ENCODE results near the gene CPXM1. TPM values are rescaled to one million over a fixed set of nuclear protein-coding genes. Genes with fewer than 3 reads are reported as not detected.

The CPXM1 gene
- total RNA-seq, 1 donor from 2014 or later, result 9.8 TPM

DNA sequence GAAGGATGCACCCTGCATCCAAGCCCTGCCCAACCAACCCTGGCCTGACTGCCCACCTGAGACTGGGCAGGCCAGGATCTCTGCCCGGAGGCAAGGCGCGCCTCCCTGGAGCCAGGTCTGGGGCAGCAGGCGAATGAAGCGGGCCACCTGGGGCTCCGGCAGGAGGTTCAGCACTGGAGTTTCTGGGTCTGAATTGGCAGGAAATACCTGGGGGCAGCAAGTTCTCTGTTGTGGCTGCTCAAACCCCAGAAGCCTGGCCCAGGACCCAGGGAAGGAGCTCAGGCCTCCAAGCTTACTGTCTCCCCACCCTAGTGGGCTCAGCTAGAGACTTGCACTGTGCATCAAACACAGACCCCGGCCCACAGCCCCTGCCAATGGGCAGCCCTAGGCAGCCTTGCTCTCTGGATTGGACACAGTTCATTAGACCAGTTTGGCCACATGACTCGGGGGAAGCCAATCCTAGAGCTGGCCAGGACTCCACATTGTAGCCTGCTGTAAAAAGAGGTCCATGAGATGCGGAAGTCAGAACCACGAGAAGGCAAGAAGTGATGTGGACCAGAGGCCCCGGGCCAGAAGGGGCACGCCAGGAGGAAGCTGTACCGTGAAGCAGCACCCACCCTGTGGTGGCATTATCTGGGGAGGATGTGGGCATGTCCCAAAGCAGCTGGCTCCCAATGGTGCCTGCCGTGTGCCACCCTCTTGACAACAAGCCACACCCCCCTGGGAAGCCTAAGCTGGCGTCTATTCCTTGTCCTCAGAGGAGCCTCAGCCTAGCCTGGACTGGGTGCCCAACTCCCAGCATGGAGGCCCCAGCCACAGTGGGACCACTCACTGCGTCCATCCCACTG is 3.1 kb downstream of the CPXM1 start:
- TF ChIP-seq, protein P1, sequence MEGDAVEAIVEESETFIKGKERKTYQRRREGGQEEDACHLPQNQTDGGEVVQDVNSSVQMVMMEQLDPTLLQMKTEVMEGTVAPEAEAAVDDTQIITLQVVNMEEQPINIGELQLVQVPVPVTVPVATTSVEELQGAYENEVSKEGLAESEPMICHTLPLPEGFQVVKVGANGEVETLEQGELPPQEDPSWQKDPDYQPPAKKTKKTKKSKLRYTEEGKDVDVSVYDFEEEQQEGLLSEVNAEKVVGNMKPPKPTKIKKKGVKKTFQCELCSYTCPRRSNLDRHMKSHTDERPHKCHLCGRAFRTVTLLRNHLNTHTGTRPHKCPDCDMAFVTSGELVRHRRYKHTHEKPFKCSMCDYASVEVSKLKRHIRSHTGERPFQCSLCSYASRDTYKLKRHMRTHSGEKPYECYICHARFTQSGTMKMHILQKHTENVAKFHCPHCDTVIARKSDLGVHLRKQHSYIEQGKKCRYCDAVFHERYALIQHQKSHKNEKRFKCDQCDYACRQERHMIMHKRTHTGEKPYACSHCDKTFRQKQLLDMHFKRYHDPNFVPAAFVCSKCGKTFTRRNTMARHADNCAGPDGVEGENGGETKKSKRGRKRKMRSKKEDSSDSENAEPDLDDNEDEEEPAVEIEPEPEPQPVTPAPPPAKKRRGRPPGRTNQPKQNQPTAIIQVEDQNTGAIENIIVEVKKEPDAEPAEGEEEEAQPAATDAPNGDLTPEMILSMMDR (IDR thresholded peaks at IDR 0.05), result no peak
- DNase-seq (no peak), ATAC-seq (ENCODE audit: low read depth) (no peak)
- intact Hi-C loops (cut with micrococcal nuclease), result no loop called here
- no peaks in the 10 kb centered on the region for H3K36me3 Mint-ChIP-seq (ENCODE audit: low read depth)
- no peak overlapping the region for H3K27ac Mint-ChIP-seq
- H3K9me3 Mint-ChIP-seq, result no peaks in the 10 kb centered on the region
- peaks cover 39% of the 10 kb centered on the region for H3K27me3 Mint-ChIP-seq
- POLR2A ChIA-PET, result no interaction called here
- peaks cover 31% of the 10 kb centered on the region for H3K4me1 Mint-ChIP-seq
- CTCF ChIA-PET, result no interaction called here
- H3K4me3 Mint-ChIP-seq, result peak overlapping the region; percentile 28

DNA sequence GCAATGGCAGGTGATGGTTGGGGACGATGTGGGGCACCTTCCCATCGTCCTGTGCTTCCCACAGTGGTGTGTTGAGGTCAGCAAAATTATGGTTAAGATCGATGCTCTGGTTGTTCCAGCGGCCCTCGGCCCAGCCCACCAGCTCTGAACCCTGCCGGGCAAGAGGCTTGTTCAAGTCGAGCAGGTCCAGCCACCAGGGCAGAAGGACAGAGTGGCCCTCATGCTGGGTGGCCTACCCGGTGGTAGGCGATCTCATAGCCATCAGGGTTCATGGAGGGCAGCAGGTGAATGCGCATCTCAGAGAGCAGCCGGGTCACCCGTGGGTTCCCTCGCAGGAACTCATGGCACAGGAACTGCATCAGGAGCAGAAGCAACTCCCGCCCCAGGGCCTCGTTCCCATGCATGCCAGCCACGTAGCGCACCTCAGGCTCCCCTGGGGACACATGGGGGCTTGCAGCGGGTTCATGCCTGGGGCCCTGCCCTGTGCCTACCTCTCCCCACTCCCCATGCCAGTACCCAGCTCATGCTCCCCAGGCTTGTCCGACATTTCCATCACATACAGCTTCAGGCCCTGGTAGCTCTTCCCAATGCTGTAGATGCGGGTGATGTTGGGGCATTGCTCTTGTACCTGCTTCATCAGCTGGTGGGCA is 4.3 kb downstream of the CPXM1 start:
- ChIA-PET CTCF (no interaction called here), POLR2A (no interaction called here)
- Mint-ChIP-seq H3K4me1 (peaks cover 25% of the 10 kb centered on the region), H3K27me3 (peaks cover 36% of the 10 kb centered on the region), H3K4me3 (no peak overlapping the region), H3K27ac (no peak overlapping the region), H3K36me3 (ENCODE audit: low read depth) (no peaks in the 10 kb centered on the region), H3K9me3 (no peaks in the 10 kb centered on the region)
- TF ChIP-seq, protein P1 (IDR thresholded peaks at IDR 0.05), result no peak
- DNase-seq (no peak), ATAC-seq (ENCODE audit: low read depth) (no peak)
- intact Hi-C loops (cut with micrococcal nuclease), result no loop called here

DNA sequence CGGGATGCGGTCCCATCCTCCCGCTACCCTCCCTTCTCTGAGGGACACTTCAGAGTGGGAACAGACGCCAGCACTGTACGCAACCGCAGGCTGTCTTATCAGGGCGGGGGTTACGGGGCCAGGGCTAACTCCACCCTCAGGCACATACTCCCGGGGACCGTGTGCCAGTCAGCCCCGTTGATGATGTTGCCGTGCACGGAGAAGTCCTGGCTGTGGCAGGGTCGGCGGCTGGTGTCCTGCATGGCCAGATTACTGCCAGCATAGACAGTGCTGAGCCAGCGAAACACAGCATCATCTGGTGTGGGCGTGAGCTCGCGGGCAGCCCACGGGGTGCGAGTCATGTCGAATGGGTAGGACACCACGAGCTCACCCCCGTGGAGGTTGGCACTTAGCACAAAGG is 5.0 kb downstream of the CPXM1 start:
- DNase-seq (no peak), ATAC-seq (ENCODE audit: low read depth) (no peak)
- intact Hi-C loops (cut with micrococcal nuclease), result no loop called here
- ChIA-PET CTCF (no interaction called here), POLR2A (no interaction called here)
- peaks cover 19% of the 10 kb centered on the region for H3K4me1 Mint-ChIP-seq
- no peak overlapping the region for H3K27ac Mint-ChIP-seq
- H3K27me3 Mint-ChIP-seq, result peaks cover 31% of the 10 kb centered on the region
- TF ChIP-seq, protein P1 (IDR thresholded peaks at IDR 0.05), result no peak
- H3K9me3 Mint-ChIP-seq, result no peaks in the 10 kb centered on the region
- H3K36me3 Mint-ChIP-seq (ENCODE audit: low read depth), result no peaks in the 10 kb centered on the region
- H3K4me3 Mint-ChIP-seq, result no peak overlapping the region

DNA sequence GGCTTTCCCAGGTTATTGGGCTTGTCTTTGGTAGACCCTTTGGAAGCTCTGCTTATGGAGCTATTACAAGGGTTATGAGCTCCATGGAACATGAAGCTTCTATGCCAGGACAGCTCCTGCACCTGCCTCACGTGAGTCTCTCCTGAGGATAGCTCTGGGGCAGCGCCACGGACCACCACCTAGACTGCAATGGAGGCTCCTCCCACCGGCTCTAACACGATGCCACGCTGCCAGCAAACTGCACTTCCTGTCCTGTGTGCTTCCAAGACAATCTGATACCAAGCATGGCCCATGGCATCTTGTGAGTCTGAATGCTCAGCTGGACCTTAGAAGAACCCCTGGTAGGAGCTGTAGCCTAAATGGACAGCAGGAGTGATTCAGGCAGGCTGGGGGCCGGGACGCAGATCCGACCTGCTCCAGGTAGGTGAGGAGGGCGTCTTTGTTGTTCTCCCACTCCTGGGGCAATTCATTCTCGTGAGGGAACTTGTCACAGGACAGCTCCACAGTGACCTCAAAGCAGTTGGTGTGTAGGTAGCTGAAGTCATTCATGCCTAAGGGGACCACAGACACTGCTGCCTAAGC is 5.5 kb downstream of the CPXM1 start:
- CTCF ChIA-PET, result interaction anchor here (0.5 kb wide), 1 partner anchor 301 kb away, joined by 3 read pairs; no protein-coding TSS in a partner anchor
- POLR2A ChIA-PET, result no interaction called here
- no peak overlapping the region for H3K4me3 Mint-ChIP-seq
- no peak for DNase-seq
- no peaks in the 10 kb centered on the region for H3K36me3 Mint-ChIP-seq (ENCODE audit: low read depth)
- H3K9me3 Mint-ChIP-seq, result no peaks in the 10 kb centered on the region
- ATAC-seq (ENCODE audit: low read depth), result no peak
- no peak overlapping the region for H3K27ac Mint-ChIP-seq
- peaks cover 17% of the 10 kb centered on the region for H3K4me1 Mint-ChIP-seq
- intact Hi-C loops (cut with micrococcal nuclease), result no loop called here
- TF ChIP-seq, protein P1 (IDR thresholded peaks at IDR 0.05), result no peak
- H3K27me3 Mint-ChIP-seq, result peaks cover 30% of the 10 kb centered on the region

DNA sequence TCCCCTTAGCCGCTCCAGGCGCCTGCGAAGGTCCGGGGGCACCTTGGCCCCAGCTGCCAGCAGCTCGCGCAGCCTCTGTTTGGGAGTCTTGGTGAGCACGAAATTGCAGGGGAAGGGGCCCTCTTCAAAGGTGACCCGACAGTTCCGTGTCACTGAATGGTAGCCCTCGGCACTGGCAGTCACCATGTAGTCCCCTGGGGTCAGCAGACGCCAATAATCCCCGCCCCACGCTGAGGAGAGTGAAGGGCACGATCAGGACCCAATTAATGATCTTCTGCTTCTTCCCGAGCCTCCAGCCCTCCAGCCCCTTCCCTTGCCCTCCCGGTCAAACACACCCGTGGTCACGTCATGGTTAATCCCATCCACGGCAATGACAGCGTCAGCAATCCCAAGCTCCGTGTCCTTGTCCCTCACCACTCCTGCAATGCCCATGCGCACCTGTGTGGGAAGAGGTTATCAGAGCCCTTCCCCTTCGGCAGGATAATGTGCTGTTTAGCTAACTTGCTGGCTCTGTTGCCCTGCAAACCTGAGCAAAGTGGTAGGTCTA is 6.2 kb downstream of the CPXM1 start:
- Mint-ChIP-seq H3K27ac (no peak overlapping the region), H3K4me1 (peaks cover 10% of the 10 kb centered on the region), H3K4me3 (no peak overlapping the region), H3K36me3 (ENCODE audit: low read depth) (no peaks in the 10 kb centered on the region), H3K9me3 (no peaks in the 10 kb centered on the region), H3K27me3 (peaks cover 27% of the 10 kb centered on the region)
- DNase-seq (no peak), ATAC-seq (ENCODE audit: low read depth) (no peak)
- POLR2A ChIA-PET, result no interaction called here
- TF ChIP-seq, protein P1 (IDR thresholded peaks at IDR 0.05), result no peak
- intact Hi-C loops (cut with micrococcal nuclease), result no loop called here
- CTCF ChIA-PET, result interaction anchor here (0.5 kb wide), 2 partner anchors 301 to 1767 kb away, joined by 3 read pairs; no protein-coding TSS in a partner anchor
